ENCODE results near the gene MAN1C1. TPM values are rescaled to one million over a fixed set of nuclear protein-coding genes. Genes with fewer than 3 reads are reported as not detected.

The MAN1C1 gene
- total RNA-seq, 1 experiment from 2014 or later: 9.3 TPM

DNA sequence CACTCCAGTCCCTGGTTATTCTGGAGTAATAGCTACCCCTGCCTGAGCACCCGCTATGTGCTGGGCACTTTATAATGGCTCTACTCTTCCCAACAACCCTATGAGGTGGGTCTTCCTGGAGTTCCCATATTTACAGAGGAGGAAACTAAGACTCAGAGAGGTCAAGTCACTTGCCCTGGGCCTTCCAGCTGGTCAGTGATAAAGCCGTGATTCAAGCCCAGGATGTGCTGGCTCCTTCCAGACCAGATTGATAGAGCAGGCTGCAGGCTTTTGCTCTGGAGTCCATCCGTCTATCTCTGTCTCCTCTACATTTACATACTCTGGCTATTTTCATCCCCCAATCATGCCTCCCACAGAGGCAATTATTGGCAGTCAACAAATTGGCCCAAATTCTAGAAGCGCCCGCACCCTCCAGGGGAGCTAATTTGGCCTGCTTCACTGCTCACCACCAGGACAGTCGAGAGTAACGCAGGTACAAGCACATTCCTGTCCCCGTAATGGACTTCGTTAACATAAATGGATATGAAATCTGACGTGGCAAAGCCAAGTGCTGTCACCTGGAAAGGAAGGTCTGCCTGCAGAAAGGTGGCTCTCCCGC, 143.6 kb downstream of the MAN1C1 start:
- Histone ChIP-seq H3K56ac (ENCODE audit: insufficient read length, low read depth, low read length) (no peak overlapping the region), H3K79me1 (ENCODE audit: insufficient read depth, low read depth, low read length, poor library complexity, severe bottlenecking) (no peaks in the 10 kb centered on the region), H2AK5ac (ENCODE audit: insufficient read length, low read length) (no peak overlapping the region), H3K27me3 (ENCODE audit: insufficient read depth, low read length) (no peaks in the 10 kb centered on the region), H3K4me2 (ENCODE audit: insufficient read depth, insufficient read length, low read length) (no peak overlapping the region), H3K9ac (ENCODE audit: extremely low read depth, insufficient read length, low read length) (no peak overlapping the region), H4K5ac (ENCODE audit: insufficient read length, low read depth, low read length) (no peak overlapping the region), H3T11ph (ENCODE audit: low read length) (no peak overlapping the region), H4K8ac (replicated peaks; ENCODE audit: insufficient read length, low read depth, low read length) (no peak overlapping the region), H3K14ac (ENCODE audit: insufficient read depth, low read length) (no peak overlapping the region), H3K18ac (ENCODE audit: insufficient read length, low read depth, low read length) (no peak overlapping the region), H3K4me1 (ENCODE audit: insufficient read depth, low read length) (no peaks in the 10 kb centered on the region), H4K91ac (ENCODE audit: insufficient read length, low read depth, low read length) (no peak overlapping the region), H3K9me3 (ENCODE audit: control insufficient read depth, low read depth, low read length) (no peaks in the 10 kb centered on the region), H2BK15ac (ENCODE audit: low read depth, low read length) (no peak overlapping the region), H3K23ac (ENCODE audit: insufficient read length, low read depth, low read length) (no peak overlapping the region), H2BK120ac (ENCODE audit: low read depth, low read length, poor library complexity, severe bottlenecking) (no peak overlapping the region), H2AFZ (ENCODE audit: low read length) (no peak overlapping the region), H4K20me1 (ENCODE audit: control insufficient read depth, insufficient read depth, insufficient read length) (peaks cover 3% of the 10 kb centered on the region), H3K4ac (ENCODE audit: low read depth, low read length) (no peak overlapping the region), H3K23me2 (ENCODE audit: insufficient read length, low read depth, low read length, poor library complexity, severe bottlenecking) (peaks cover 3% of the 10 kb centered on the region), H2BK12ac (ENCODE audit: insufficient read length, low read depth, low read length) (no peak overlapping the region), H2BK20ac (ENCODE audit: low read depth, low read length, poor library complexity, severe bottlenecking) (no peak overlapping the region), H3K79me2 (ENCODE audit: insufficient read depth, low read length) (no peaks in the 10 kb centered on the region), H3K27ac (ENCODE audit: insufficient read length, low read depth, low read length) (no peak overlapping the region), H2BK5ac (ENCODE audit: insufficient read length, low read length) (no peak overlapping the region)
- no peak overlapping the region; a peak in 2 of 7 replicates for H3K27ac Mint-ChIP-seq
- TF ChIP-seq, protein P1, sequence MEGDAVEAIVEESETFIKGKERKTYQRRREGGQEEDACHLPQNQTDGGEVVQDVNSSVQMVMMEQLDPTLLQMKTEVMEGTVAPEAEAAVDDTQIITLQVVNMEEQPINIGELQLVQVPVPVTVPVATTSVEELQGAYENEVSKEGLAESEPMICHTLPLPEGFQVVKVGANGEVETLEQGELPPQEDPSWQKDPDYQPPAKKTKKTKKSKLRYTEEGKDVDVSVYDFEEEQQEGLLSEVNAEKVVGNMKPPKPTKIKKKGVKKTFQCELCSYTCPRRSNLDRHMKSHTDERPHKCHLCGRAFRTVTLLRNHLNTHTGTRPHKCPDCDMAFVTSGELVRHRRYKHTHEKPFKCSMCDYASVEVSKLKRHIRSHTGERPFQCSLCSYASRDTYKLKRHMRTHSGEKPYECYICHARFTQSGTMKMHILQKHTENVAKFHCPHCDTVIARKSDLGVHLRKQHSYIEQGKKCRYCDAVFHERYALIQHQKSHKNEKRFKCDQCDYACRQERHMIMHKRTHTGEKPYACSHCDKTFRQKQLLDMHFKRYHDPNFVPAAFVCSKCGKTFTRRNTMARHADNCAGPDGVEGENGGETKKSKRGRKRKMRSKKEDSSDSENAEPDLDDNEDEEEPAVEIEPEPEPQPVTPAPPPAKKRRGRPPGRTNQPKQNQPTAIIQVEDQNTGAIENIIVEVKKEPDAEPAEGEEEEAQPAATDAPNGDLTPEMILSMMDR (conservative IDR thresholded peaks at IDR 0.05): no peak
- H3K36me3 Mint-ChIP-seq (ENCODE audit: insufficient read depth in 1 of 3, low read depth in 3 of 3): no peaks in the 10 kb centered on the region
- DNase-seq: no peak
- peaks cover 36 to 46% of the 10 kb centered on the region in 2 experiments for H3K4me1 Mint-ChIP-seq
- no peaks in the 10 kb centered on the region for H3K9me3 Mint-ChIP-seq
- WGBS (ENCODE audit: extremely low coverage, insufficient read length, low lambda C conversion rate): no CpG with 5 or more reads among the region's 11 CpGs
- H3K27me3 Mint-ChIP-seq (ENCODE audit: low read depth): peaks cover 6% of the 10 kb centered on the region
- no peak overlapping the region for H3K4me3 Mint-ChIP-seq
